A549 (cell line): ENCODE results near the gene HOXB5. TPM values are rescaled to one million over a fixed set of nuclear protein-coding genes. Genes with fewer than 3 reads are reported as not detected.

ENCODE experiments used
- ATAC-seq, 2 experiments: fragments of 200-7000 bp in 1 of 2; fragments of >200 bp in 1 of 2; cut with Nextera tagmentation in 1 of 2; cut with Tn5 transposase in 1 of 2; 3 replicates each; pipeline versions ENCODE4 v1.8.0 to v1.9.1; 2018 to 2020; ENCODE audit warnings: mild to moderate bottlenecking in 1 of 2, moderate library complexity in 1 of 2
- CTCF ChIA-PET: fragments of 300-600 bp; sonication (Branson Sonifier 250); formaldehyde crosslinking; extraction: SDS; loops from one replicate; lab custom pipeline; 2021; ENCODE audit warnings: antibody characterized with exemption, inconsistent platforms; lab: Yijun Ruan, JAX
- POLR2A ChIA-PET: fragments of 350-600 bp; formaldehyde crosslinking; extraction: SDS; loops from one replicate; lab custom pipeline; 2021; ENCODE audit warnings: antibody characterized with exemption, inconsistent platforms; lab: Yijun Ruan, JAX
- DNase-seq, 2 experiments: peaks; one replicate each; pipeline versions ENCODE4 v3.0.0 to v3.0.0-alpha.2; 2011 to 2016; ENCODE audit warnings: low read depth in 1 of 2, low spot score in 1 of 2
- FAIRE-seq: peaks from 2 replicates; lab custom pipeline; 2011; peaks lifted over from hg19 to GRCh38; lab: Jason Lieb, UNC
- H3K27ac ChIP-seq, 2 experiments: fragments of >200 bp; sonication (Bioruptor Twin); formaldehyde crosslinking; 3 replicates each; pipeline ENCODE4 v1.5.1; 2016 to 2017
- H3K4me1 ChIP-seq: fragments of >200 bp; sonication (Bioruptor Twin); formaldehyde crosslinking; 3 replicates; pipeline ENCODE4 v1.6.1; 2016
- H3K4me2 ChIP-seq: fragments of >200 bp; sonication (Bioruptor Twin); formaldehyde crosslinking; 3 replicates; pipeline ENCODE4 v1.6.1; 2016
- H3K4me3 ChIP-seq: fragments of >200 bp; sonication (Bioruptor Twin); formaldehyde crosslinking; 3 replicates; pipeline ENCODE4 v1.5.1; 2016
- H3K9me3 ChIP-seq: fragments of >200 bp; sonication (Bioruptor Twin); formaldehyde crosslinking; 3 replicates; pipeline ENCODE4 v1.6.1; 2016
- CEBPB ChIP-seq, 2 experiments: fragments of >200 bp in 1 of 2; sonication (Bioruptor Twin) in 1 of 2; formaldehyde crosslinking in 1 of 2; IDR thresholded peaks; 2 replicates each; pipeline ENCODE4 v1.6.1; 2012 to 2016
- EHMT2 ChIP-seq: fragments of 200-600 bp; sonication (generic); IDR thresholded peaks from 2 replicates; pipeline ENCODE4 v1.6.1; 2016; ENCODE audit warnings: antibody characterized with exemption, low read depth, mild to moderate bottlenecking, moderate library complexity
- EP300 ChIP-seq, 2 experiments: fragments of >200 bp; sonication (Bioruptor Twin); formaldehyde crosslinking; IDR thresholded peaks; 2 replicates in 1 of 2; 3 replicates in 1 of 2; pipeline ENCODE4 v1.6.1; 2016 to 2017
- FOSB ChIP-seq: fragments of 250-450 bp; sonication (Bioruptor Pico); IDR thresholded peaks from 2 replicates; pipeline ENCODE4 v1.5.0; 2020; ENCODE audit warnings: mild to moderate bottlenecking, moderate library complexity
- GATA3 ChIP-seq: IDR thresholded peaks from 2 replicates; pipeline ENCODE4 v1.6.1; 2012; ENCODE audit warnings: borderline replicate concordance
- HDAC2 ChIP-seq: fragments of 200-600 bp; sonication (generic); IDR thresholded peaks from 2 replicates; pipeline ENCODE4 v1.6.1; 2016
- HEYL ChIP-seq: fragments of 250-450 bp; sonication (Bioruptor Pico); IDR thresholded peaks from 2 replicates; pipeline ENCODE4 v1.8.0; 2021; ENCODE audit warnings: mild to moderate bottlenecking, moderate library complexity
- HOXA7 ChIP-seq: fragments of 250-450 bp; sonication (Bioruptor Pico); IDR thresholded peaks from 2 replicates; pipeline ENCODE4 v1.5.0; 2020; ENCODE audit warnings: mild to moderate bottlenecking, moderate library complexity
- HOXB13 ChIP-seq: fragments of 250-450 bp; sonication (Bioruptor Pico); IDR thresholded peaks from 2 replicates; pipeline ENCODE4 v1.5.0; 2020; ENCODE audit warnings: low read depth, mild to moderate bottlenecking, moderate library complexity
- HOXB5 ChIP-seq: fragments of 250-450 bp; sonication (Bioruptor Pico); IDR thresholded peaks from 2 replicates; pipeline ENCODE4 v1.5.0; 2020; ENCODE audit warnings: mild to moderate bottlenecking, moderate library complexity
- MAFK ChIP-seq: fragments of 450-650 bp; IDR thresholded peaks from 2 replicates; pipeline ENCODE4 v1.6.1; 2014; ENCODE audit not compliant: partially characterized antibody
- MAZ ChIP-seq: fragments of 150-350 bp; IDR thresholded peaks from 2 replicates; pipeline ENCODE4 v1.6.1; 2014; ENCODE audit warnings: antibody characterized with exemption, low read depth, low read length, borderline replicate concordance
- NR3C1 ChIP-seq: fragments of >200 bp; sonication (Bioruptor Twin); formaldehyde crosslinking; IDR thresholded peaks from 3 replicates; pipeline ENCODE4 v1.6.1; 2017
- RAD21 ChIP-seq, 2 experiments: fragments of >200 bp in 1 of 2; sonication (Bioruptor Twin) in 1 of 2; formaldehyde crosslinking in 1 of 2; IDR thresholded peaks in 1 of 2; conservative IDR thresholded peaks in 1 of 2; 2 replicates in 1 of 2; 3 replicates in 1 of 2; pipeline ENCODE4 v1.6.1; 2012 to 2018; ENCODE audit warnings: inconsistent platforms in 1 of 2
- RFX5 ChIP-seq: fragments of 450-650 bp; IDR thresholded peaks from 2 replicates; pipeline ENCODE4 v1.7.1; 2014; ENCODE audit warnings: antibody characterized with exemption, mild to moderate bottlenecking, moderate library complexity
- TFCP2L1 ChIP-seq: fragments of 250-450 bp; sonication (Bioruptor Pico); IDR thresholded peaks from 2 replicates; pipeline ENCODE4 v1.5.0; 2021; ENCODE audit warnings: mild to moderate bottlenecking
- ZFP36 ChIP-seq: fragments of 450-650 bp; IDR thresholded peaks from 2 replicates; pipeline ENCODE4 v1.6.1; 2014; ENCODE audit warnings: borderline replicate concordance; ENCODE audit not compliant: partially characterized antibody
- WGBS: methylation state at CpG from one replicate; pipeline ENCODE4 v1.1.6; 2017; ENCODE audit errors: missing lambda C conversion rate; 5-methylcytosine and 5-hydroxymethylcytosine counted together
- polyA plus RNA-seq, 4 experiments: library from polyadenylated mRNA; depleted of rRNA in 3 of 4; stranded (reverse); fragments of >200 nt; fragmentation: RNase III in 1 of 4; extraction: RNeasy Plus Mini Kit Qiagen cat#74134 plus additional on column Dnase treatment in 1 of 4; gene quantifications; 2 replicates in 3 of 4; 3 replicates in 1 of 4; pipeline ENCODE4 v1.2.3, GENCODE V29; 2011 to 2017
- TF ChIP-seq, protein P1 (sequence below): fragments of 150-350 bp; IDR thresholded peaks from 2 replicates; pipeline ENCODE4 v1.6.1; 2014; ENCODE audit warnings: low read depth, mild to moderate bottlenecking, low read length
- TF ChIP-seq, protein P2 (sequence below): fragments of 250-450 bp; sonication (Bioruptor Pico); IDR thresholded peaks from 2 replicates; pipeline ENCODE4 v1.5.0; 2021; ENCODE audit warnings: mild to moderate bottlenecking, moderate library complexity, borderline replicate concordance
- TF ChIP-seq, protein P3 (sequence below): fragments of 200-600 bp; sonication (generic); IDR thresholded peaks from 2 replicates; pipeline ENCODE4 v1.6.1; 2016; ENCODE audit warnings: antibody characterized with exemption, mild to moderate bottlenecking, moderate library complexity
- TF ChIP-seq, protein P4 (sequence below): IDR thresholded peaks from 2 replicates; pipeline ENCODE4 v1.6.1; 2012
- TF ChIP-seq, protein P5 (sequence below): fragments of >200 bp; sonication (Bioruptor Twin); formaldehyde crosslinking; IDR thresholded peaks from 3 replicates; pipeline ENCODE4 v1.5.1; 2016

HOXB5 gene
- polyA plus RNA-seq, 2 of the 4 experiments (the other 2 are of a cell fraction) = 2.5 to 3.0 TPM

DNA sequence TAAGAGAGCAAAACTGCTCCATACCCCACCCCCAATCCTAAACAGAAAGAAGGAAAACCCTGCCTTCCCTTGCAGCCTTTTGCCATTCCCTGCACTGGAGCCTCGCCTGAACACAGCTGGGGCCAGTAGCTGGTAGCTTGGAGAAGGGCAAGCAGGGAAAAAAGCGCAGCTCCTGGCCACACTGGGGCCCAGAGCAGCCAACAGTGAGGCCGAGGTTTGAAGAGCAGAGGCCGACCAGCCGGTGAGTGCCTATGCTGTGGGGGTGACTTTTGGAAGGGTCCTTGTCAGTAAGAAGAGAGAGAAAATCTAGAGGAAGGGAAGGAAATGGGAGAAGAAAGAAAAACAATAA lies 35.8 kb upstream of the HOXB5 start (continued):
- TF ChIP-seq MAZ (no peak), ZFP36 (no peak), CEBPB (IDR thresholded peaks at IDR 0.05) (no peak), NR3C1 (no peak), EP300 (IDR thresholded peaks at IDR 0.05) (no peak), FOSB (CRISPR knock-in tag) (no peak), RAD21 (conservative IDR thresholded peaks at IDR 0.05 in 1 of 2, IDR thresholded peaks at IDR 0.05 in 1 of 2) (no peak), HOXA7 (CRISPR knock-in tag) (no peak), HEYL (CRISPR knock-in tag) (no peak), HDAC2 (no peak), HOXB5 (CRISPR knock-in tag) (no peak), MAFK (no peak)
- TF ChIP-seq, protein P1, sequence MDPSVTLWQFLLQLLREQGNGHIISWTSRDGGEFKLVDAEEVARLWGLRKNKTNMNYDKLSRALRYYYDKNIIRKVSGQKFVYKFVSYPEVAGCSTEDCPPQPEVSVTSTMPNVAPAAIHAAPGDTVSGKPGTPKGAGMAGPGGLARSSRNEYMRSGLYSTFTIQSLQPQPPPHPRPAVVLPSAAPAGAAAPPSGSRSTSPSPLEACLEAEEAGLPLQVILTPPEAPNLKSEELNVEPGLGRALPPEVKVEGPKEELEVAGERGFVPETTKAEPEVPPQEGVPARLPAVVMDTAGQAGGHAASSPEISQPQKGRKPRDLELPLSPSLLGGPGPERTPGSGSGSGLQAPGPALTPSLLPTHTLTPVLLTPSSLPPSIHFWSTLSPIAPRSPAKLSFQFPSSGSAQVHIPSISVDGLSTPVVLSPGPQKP = no peak

DNA sequence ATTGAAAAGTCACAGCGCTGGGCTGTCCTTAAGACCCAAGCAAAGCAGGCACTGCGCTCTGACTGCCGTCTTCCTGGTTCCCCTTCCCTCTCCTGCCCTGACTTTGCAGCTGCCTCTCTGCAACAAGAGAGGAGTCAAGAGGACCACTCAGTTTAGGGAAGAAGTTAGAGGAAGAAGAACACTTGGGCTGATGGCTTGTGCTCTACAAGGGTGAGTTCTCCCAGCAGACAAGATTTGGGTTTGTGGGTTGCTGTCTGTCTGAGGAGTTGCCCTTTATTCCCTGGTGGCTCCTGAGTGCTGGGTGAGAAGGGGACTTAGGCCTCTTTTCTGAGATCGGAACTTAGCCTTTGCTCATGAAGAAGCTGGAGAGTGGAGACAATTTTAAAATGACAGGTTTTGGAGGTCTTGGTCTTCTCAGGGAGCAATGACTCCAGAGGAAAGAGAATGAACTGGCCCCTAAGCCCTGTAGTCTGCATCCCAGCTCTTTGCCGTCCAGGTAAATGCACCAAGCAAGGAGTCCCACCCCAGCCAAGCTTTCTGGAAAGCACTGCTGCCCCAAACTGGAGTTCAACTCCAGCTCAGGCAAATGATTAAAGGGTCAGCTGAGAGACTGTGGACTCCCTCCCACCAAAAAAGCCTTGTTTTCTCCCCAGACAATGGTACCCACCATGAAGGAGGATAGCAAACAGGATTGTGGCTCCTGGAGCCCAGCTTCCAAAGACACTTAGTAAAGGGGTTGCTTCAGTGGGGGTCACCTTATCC lies 35.3 kb upstream of the HOXB5 start:
- no peak overlapping the region for H3K4me3 ChIP-seq
- POLR2A ChIA-PET = no interaction called here
- WGBS = 89% methylated on average over 5 of the region's 5 CpGs

DNA sequence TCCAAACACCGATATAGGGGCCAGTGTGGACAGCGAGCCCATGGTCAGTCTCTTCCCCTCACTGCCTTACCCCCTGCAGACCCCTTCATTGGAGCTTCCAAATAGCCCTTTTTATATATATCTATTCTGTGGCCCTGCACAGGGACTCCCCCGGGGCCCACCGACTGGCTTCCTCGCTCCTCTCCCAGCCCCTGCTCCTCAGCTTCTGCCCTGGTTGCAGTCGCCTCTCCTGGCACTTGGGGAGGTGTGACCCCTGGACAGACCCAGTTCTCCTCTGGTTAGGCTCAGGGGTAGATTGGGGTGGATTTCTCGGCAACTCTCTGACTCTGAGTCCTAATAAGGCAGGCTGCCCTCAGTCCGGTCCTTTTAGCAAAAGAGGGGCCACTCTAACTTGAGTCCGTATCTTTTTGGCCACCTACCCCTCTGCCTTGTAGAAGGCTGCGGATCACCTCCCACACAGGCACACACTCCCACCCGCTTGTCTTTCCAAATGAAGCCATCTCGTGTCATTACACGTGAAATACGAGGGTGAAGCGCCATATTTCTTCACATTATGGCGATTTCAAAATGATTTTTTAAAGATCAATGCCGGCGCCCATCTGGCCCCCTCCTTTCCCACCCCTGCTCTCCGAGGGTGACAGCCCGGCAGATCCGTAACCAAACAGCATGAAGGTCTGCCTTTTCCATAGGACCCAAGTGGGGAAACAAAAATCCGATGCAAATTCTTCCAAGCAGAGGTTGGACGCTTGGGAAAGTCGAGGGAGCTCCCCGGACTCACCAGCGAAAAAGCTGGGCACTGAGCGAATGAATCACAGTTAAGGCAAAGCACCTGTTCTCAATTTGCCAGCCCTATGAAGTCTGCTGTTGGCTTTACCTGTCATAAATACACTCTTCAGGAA lies 34.3 kb upstream of the HOXB5 start:
- Histone ChIP-seq H3K4me3 (no peak overlapping the region), H3K27ac (peak overlapping the region in 1 of 2 experiments; percentile 95; a peak in 4 of 6 replicates), H3K4me1 (peaks cover 23% of the 10 kb centered on the region; the same call in 2 of the 3 replicates), H3K9me3 (no peaks in the 10 kb centered on the region), H3K4me2 (no peak overlapping the region)
- ATAC-seq (no peak), DNase-seq (no peak), FAIRE-seq (no peak)
- ChIA-PET POLR2A (interaction anchor here (0.6 kb wide), 1 partner anchor 9 kb away, joined by 4 read pairs; no protein-coding TSS in a partner anchor), CTCF (interaction anchor here (0.7 to 5.8 kb wide), 8 partner anchors 9 to 603 kb away, joined by 3 to 118 read pairs (median 4); no protein-coding TSS in a partner anchor)
- 90% methylated on average over 27 of the region's 27 CpGs for WGBS
- no peak for TF ChIP-seq RFX5
- TF ChIP-seq, protein P2, sequence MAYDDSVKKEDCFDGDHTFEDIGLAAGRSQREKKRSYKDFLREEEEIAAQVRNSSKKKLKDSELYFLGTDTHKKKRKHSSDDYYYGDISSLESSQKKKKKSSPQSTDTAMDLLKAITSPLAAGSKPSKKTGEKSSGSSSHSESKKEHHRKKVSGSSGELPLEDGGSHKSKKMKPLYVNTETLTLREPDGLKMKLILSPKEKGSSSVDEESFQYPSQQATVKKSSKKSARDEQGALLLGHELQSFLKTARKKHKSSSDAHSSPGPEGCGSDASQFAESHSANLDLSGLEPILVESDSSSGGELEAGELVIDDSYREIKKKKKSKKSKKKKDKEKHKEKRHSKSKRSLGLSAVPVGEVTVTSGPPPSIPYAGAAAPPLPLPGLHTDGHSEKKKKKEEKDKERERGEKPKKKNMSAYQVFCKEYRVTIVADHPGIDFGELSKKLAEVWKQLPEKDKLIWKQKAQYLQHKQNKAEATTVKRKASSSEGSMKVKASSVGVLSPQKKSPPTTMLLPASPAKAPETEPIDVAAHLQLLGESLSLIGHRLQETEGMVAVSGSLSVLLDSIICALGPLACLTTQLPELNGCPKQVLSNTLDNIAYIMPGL (CRISPR knock-in tag) = no peak
- TF ChIP-seq, protein P3, sequence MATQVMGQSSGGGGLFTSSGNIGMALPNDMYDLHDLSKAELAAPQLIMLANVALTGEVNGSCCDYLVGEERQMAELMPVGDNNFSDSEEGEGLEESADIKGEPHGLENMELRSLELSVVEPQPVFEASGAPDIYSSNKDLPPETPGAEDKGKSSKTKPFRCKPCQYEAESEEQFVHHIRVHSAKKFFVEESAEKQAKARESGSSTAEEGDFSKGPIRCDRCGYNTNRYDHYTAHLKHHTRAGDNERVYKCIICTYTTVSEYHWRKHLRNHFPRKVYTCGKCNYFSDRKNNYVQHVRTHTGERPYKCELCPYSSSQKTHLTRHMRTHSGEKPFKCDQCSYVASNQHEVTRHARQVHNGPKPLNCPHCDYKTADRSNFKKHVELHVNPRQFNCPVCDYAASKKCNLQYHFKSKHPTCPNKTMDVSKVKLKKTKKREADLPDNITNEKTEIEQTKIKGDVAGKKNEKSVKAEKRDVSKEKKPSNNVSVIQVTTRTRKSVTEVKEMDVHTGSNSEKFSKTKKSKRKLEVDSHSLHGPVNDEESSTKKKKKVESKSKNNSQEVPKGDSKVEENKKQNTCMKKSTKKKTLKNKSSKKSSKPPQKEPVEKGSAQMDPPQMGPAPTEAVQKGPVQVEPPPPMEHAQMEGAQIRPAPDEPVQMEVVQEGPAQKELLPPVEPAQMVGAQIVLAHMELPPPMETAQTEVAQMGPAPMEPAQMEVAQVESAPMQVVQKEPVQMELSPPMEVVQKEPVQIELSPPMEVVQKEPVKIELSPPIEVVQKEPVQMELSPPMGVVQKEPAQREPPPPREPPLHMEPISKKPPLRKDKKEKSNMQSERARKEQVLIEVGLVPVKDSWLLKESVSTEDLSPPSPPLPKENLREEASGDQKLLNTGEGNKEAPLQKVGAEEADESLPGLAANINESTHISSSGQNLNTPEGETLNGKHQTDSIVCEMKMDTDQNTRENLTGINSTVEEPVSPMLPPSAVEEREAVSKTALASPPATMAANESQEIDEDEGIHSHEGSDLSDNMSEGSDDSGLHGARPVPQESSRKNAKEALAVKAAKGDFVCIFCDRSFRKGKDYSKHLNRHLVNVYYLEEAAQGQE = no peak
- TF ChIP-seq NR3C1 = no peak
- TF ChIP-seq, protein P4, sequence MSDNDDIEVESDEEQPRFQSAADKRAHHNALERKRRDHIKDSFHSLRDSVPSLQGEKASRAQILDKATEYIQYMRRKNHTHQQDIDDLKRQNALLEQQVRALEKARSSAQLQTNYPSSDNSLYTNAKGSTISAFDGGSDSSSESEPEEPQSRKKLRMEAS = no peak
- TF ChIP-seq GATA3 = no peak
- TF ChIP-seq HOXB13 (CRISPR knock-in tag) = no peak
- TF ChIP-seq, protein P5, sequence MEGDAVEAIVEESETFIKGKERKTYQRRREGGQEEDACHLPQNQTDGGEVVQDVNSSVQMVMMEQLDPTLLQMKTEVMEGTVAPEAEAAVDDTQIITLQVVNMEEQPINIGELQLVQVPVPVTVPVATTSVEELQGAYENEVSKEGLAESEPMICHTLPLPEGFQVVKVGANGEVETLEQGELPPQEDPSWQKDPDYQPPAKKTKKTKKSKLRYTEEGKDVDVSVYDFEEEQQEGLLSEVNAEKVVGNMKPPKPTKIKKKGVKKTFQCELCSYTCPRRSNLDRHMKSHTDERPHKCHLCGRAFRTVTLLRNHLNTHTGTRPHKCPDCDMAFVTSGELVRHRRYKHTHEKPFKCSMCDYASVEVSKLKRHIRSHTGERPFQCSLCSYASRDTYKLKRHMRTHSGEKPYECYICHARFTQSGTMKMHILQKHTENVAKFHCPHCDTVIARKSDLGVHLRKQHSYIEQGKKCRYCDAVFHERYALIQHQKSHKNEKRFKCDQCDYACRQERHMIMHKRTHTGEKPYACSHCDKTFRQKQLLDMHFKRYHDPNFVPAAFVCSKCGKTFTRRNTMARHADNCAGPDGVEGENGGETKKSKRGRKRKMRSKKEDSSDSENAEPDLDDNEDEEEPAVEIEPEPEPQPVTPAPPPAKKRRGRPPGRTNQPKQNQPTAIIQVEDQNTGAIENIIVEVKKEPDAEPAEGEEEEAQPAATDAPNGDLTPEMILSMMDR = no peak

More for the DNA sequence above, 35.3 kb upstream of the HOXB5 start:
- Histone ChIP-seq H3K4me2 (no peak overlapping the region), H3K9me3 (no peaks in the 10 kb centered on the region), H3K4me1 (peaks cover 23% of the 10 kb centered on the region; the same call in 2 of the 3 replicates), H3K27ac (no peak overlapping the region)
- DNase-seq (no peak), ATAC-seq (no peak), FAIRE-seq (no peak)
- CTCF ChIA-PET = interaction anchor here (0.6 to 5.8 kb wide), 5 partner anchors 9 to 176 kb away, joined by 3 to 118 read pairs (median 3); no protein-coding TSS in a partner anchor
- TF ChIP-seq EHMT2 (no peak), TFCP2L1 (no peak)
